GM19043 (cell line): ENCODE measurements around the gene ENOX1.
"Not testable (repeated sequence)": the region's sequence is repeated elsewhere in the genome, so short reads cannot be mapped to it uniquely, and the experiment has no call there.

ENCODE experiments used
- ATAC-seq: cut with Tn5 transposase; IDR thresholded peaks from one replicate; pipeline ENCODE4 v1.9.1; 2021; ENCODE audit warnings: low read depth; ENCODE audit not compliant: unreplicated experiment

The ENOX1 gene

GRCh38 chr13:43786766-43787517 is at the start of gene ENOX1:
Gene ENOX1, minus strand, starts transcription at chr13:43786972.
- ATAC-seq = no peak

GRCh38 chr13:43835701-43836100 is 48.9 kb upstream of the ENOX1 start:
- ATAC-seq = no peak

GRCh38 chr13:43831088-43831487 is 44.3 kb upstream of the ENOX1 start:
- no peak for ATAC-seq

DNA sequence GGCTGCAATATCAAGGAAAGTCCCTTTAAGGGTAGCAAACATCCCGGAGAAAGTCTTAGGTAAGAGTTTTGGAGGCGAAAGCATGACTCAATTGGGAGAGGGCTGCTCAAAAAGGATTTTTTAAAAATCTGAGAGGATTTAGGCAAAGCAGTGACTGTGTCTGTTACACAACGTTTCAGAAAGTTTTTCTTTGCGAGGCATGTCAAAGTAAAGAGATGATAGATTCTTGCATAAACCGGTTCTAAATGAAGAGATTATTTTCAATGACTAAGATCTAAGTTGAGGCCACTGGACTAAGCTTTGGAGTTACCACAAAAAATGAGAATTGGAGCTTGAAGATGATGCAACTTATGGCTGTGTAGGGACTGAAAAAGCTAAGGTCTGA is 43.7 kb upstream of the ENOX1 start:
- no peak for ATAC-seq

GRCh38 chr13:43824656-43825055 is 37.9 kb upstream of the ENOX1 start:
- ATAC-seq = not testable (repeated sequence)

GRCh38 chr13:43822969-43823368 is 36.2 kb upstream of the ENOX1 start:
- no peak for ATAC-seq

- no peak for ATAC-seq
Measured at GRCh38 chr13:43816401-43816889, 29.7 kb upstream of the ENOX1 start.

- ATAC-seq = no peak
Measured at GRCh38 chr13:43815204-43815603, 28.4 kb upstream of the ENOX1 start.

- no peak for ATAC-seq
Measured at GRCh38 chr13:43808676-43809075, 21.9 kb upstream of the ENOX1 start.

- ATAC-seq = no peak
Measured at GRCh38 chr13:43805681-43806128, 18.9 kb upstream of the ENOX1 start.

DNA sequence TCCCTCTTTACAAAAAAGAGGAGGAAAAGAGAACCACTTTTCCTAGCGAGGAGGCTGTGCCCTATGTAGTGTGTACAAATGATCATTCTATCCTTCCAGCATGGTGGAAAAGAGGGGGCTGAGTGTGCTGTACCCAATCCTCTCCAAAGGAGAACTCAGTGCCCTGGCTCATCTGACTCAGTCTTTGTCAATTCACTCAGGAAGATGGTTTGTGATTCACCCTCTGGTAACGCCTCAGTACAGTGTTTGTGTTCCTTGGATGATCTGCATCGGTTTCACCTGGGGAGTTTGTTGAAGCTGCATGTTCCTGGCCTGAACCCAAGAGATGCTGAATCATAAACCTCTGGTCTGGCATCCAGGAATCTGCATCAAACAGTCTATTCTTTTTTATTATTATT is 18.3 kb upstream of the ENOX1 start:
- no peak for ATAC-seq

GRCh38 chr13:43804461-43805070 is 17.8 kb upstream of the ENOX1 start:
- ATAC-seq = no peak

- ATAC-seq = no peak
Measured at GRCh38 chr13:43802511-43802910, 15.7 kb upstream of the ENOX1 start.

DNA sequence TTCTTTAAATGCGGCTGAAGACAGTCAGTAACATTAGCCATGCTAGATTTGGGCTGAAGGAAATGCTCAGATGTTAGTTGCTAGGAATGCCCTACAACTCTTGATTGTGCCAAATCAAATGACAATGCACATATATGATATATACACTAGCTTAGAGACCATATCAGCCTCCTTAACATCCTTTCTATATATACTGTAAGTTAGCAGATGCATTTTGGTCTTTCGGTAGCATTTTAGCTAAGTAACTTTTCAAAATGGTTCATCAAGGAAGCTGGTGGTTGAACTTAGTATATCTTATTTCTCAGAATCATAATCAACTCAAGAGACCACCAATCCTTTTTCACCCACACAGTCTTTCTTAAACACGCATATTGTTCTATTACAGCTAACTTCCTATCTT is 14.1 kb upstream of the ENOX1 start:
- ATAC-seq = no peak

DNA sequence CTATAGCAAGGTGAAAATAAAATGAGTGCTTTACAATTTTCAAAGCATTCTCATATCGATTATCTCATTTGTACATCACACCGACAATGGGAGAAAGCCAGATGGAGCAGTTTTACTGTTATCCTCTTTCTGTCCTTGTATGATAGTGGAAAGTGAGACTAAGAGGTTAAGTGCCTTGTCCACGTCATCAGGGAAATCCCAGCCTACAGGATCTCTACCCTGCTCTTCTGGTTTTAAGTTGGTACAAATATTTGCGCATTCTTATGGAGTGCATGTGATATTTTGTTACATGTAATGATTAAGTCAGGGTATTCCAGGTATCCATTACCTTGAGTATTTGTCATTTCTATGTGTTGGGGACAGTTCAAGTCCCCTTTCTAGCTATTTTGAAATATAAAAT is 12.4 kb upstream of the ENOX1 start:
- no peak for ATAC-seq

- no peak for ATAC-seq
Measured at GRCh38 chr13:43797869-43798268, 11.1 kb upstream of the ENOX1 start.

DNA sequence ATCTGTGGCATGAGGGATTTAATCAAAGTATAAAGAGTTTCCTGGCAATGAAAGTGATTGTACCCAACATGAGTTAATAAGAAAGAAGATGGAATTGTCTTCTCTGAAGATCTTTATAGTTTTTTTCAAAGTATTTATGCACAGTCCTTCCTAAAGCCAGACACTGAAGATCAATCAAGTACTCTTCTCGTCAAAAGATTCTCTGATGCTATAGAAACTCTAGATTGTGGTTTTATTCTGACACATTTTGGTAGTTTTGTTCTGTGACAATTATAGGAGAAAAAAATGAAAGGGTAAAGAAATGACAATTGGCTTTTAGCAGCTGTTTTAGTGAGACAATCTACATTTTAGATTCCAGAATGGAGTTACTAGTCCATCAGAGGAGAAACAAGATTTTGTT is 10.4 kb upstream of the ENOX1 start:
- ATAC-seq = no peak

GRCh38 chr13:43794416-43794815 is 7.6 kb upstream of the ENOX1 start:
- ATAC-seq = no peak

DNA sequence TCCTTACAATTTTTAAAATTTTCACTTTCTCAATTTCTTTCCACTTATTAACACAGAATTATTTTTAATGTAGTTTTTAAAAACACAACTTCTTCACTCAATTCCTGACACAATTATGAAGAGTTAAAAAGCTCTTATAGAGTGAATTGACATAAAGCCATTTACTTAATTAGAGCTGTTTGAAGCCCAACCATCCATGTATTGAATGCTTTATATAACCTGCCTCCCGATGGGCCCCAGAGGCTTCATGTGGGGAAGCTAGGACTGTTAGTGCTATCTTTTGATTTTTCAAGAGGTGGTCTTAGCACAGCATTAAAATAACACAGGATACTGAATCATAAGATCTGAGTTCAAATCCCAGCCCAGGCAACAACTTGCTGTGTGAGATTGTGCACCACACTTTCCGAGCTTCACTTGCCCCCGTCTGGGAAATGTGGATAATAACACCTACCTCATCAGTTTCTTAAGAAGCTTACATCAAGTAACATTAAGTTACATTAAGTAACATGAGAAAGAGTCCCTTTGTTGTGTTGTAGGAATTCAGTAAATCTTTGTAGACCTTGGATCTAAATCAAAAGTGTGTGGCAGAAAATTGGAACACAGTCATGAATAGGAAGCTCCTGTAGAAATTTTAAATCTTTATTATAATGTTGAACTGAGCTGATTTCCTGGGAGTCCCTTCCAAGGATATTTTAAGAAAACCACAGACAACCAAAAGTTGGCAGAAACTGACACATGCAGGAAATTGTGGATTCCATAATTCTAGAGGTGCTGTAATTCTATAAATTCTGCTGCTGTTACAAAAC is 5.5 kb upstream of the ENOX1 start:
- ATAC-seq = no peak

DNA sequence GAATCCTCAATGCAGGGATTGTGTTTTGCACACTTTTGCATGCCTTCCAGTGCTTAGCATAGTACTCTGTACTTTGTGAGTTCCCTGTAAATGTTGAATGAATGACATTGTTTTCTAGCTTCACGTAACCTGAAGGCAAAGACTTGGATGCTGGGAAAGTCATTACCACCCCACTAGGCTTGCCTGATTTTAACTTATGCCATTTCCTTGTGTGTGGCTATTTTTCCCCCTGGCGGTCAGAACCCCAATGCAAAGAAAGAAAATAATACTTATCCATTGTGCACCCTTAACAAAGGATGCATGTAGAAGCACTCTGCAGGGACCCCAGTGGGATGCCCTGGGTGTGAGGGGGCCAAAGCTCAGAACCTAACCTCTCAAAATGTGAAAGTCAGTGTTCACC is 1.2 kb upstream of the ENOX1 start:
- no peak for ATAC-seq

DNA sequence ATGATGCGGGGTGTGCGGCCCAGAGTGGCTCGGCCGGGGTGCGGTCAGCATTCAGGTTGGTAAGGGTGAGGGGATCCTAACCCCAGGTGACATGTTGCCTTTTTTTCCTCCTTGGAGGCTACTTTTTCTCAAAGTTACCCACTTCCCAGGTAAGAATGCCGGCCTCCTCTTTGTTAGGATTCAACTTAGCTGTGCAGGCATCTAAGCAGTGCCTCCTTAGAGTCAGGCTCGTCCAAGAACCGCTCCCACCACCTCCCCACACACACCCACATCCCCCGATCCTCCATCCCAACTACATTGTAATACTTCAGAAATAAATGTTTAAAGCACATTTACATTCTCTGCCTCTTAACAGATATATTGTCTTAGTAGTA is 733 bp upstream of the ENOX1 start:
- ATAC-seq = no peak

- ATAC-seq = no peak
Measured at GRCh38 chr13:43786472-43786765, 353 bp downstream of the ENOX1 start.
